ENCODE data around the gene PRDM16. TPM values are rescaled to one million over a fixed set of nuclear protein-coding genes. Genes with fewer than 3 reads are reported as not detected.

The PRDM16 gene
- polyA plus RNA-seq, 6 donors from 2014 or later: not detected

DNA sequence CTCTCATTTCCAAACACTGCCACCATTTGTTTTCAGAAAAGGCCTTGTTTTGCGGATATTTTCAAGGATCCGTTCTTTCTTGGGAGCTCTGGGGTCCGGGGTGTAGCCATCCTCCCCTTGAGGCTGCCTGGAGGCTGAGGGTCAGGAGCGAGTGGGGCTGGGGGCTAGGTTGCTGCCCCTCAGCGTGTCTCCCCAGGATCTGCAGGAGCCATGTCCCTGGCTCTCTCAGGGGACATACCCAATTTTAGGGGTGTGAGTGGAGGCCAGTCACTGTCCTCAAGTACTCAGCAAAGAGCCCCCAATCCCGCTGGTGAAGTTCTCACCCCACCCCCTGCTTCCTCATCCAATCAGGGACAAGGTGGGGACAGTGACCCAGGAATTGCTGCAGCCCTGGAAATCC is 15.0 kb upstream of the PRDM16 start:
- DNase-seq (no peak), ATAC-seq (ENCODE audit: low read depth in 2 of 2) (no peak)
- peaks cover 26 to 57% (median 50%) of the 10 kb centered on the region in 3 donors for H3K27me3 Mint-ChIP-seq
- no peak overlapping the region for H3K4me3 Mint-ChIP-seq
- H3K27ac Mint-ChIP-seq: no peak overlapping the region
- peaks cover 0 to 5% (median 0%) of the 10 kb centered on the region in 3 donors for H3K4me1 Mint-ChIP-seq
- H3K36me3 Mint-ChIP-seq: peaks cover 5 to 10% of the 10 kb centered on the region in 2 donors
- peaks cover 0 to 12% (median 2%) of the 10 kb centered on the region in 7 donors for H3K9me3 Mint-ChIP-seq

DNA sequence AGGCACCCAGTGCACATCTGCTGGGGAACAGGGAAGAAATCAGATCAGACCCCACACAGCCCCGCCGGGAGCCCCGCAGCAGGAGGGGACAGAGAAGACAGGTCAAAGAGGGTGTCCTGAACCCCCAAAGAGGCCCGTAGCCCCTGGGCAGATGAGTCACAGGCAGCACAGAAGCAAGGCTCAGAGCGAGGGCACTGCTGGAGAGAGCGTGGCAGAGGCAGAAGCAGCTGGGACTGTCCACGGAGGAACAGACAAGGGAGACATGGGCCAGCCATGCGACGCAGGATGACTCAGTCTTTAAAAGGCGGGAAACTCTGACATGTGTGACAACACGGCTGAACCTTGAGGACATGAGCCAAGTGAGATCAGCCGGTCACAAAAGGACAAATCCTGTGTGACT is 14.5 kb upstream of the PRDM16 start:
- no peak for DNase-seq
- H3K4me3 Mint-ChIP-seq: no peak overlapping the region
- H3K27ac Mint-ChIP-seq: peak overlapping the region in 1 of 6 donors; percentile 84
- H3K9me3 Mint-ChIP-seq: peaks cover 0 to 12% (median 3%) of the 10 kb centered on the region in 7 donors
- peaks cover 0 to 5% (median 0%) of the 10 kb centered on the region in 3 donors for H3K4me1 Mint-ChIP-seq
- H3K36me3 Mint-ChIP-seq: peaks cover 5 to 10% of the 10 kb centered on the region in 2 donors
- ATAC-seq (ENCODE audit: low read depth in 2 of 2): no peak
- peaks cover 28 to 60% (median 50%) of the 10 kb centered on the region in 3 donors for H3K27me3 Mint-ChIP-seq

DNA sequence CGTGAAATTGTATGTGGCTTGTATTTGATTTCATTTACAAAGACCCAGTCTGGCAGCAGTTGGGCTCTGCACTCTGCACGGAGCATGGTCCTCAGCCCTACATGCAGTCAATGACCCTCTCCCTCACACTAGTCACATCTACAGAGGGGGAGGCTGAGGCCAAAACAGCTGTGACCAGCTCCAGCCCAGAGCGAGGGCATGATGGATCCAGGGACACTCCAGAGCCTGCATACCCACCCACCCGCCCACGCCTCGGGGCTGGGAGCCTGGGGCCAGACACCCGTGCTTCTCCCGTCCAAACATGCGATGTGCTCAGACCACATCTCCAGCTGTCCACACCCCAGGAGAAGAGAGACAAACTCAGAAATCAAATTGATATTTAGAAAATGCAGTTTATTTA is 14.0 kb upstream of the PRDM16 start:
- H3K9me3 Mint-ChIP-seq: peaks cover 0 to 12% (median 3%) of the 10 kb centered on the region in 7 donors
- H3K36me3 Mint-ChIP-seq: peaks cover 5 to 10% of the 10 kb centered on the region in 2 donors
- no peak overlapping the region for H3K4me3 Mint-ChIP-seq
- ATAC-seq (ENCODE audit: low read depth in 2 of 2): no peak
- peaks cover 32 to 58% (median 46%) of the 10 kb centered on the region in 3 donors for H3K27me3 Mint-ChIP-seq
- peaks cover 0 to 5% (median 0%) of the 10 kb centered on the region in 3 donors for H3K4me1 Mint-ChIP-seq
- no peak for DNase-seq
- no peak overlapping the region for H3K27ac Mint-ChIP-seq

DNA sequence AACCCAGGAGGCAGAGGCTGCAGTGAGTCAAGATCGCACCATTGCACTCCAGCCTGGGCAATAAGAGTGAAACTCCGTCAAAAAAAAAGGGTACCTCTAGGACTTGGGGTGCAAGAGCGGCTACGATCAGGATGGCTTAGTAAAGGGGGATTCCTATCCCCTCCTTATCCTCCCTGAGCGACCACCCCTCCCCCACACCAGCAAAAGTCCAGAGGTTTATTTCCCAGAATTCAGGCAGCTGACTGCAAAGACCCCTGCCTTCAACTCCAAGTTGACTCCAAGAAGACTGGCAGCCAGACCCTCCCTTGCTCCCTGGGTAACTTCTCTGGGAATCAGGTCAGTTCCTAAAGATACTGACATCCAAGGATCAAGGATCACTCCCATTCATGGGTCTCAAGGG is 12.4 kb upstream of the PRDM16 start:
- Mint-ChIP-seq H3K27me3 (peaks cover 32 to 42% (median 38%) of the 10 kb centered on the region in 3 donors), H3K27ac (no peak overlapping the region), H3K9me3 (peaks cover 0 to 12% (median 3%) of the 10 kb centered on the region in 7 donors), H3K4me1 (peaks cover 0 to 5% (median 0%) of the 10 kb centered on the region in 3 donors), H3K4me3 (no peak overlapping the region), H3K36me3 (peaks cover 5 to 8% of the 10 kb centered on the region in 2 donors)
- DNase-seq (no peak), ATAC-seq (ENCODE audit: low read depth in 2 of 2) (no peak)

DNA sequence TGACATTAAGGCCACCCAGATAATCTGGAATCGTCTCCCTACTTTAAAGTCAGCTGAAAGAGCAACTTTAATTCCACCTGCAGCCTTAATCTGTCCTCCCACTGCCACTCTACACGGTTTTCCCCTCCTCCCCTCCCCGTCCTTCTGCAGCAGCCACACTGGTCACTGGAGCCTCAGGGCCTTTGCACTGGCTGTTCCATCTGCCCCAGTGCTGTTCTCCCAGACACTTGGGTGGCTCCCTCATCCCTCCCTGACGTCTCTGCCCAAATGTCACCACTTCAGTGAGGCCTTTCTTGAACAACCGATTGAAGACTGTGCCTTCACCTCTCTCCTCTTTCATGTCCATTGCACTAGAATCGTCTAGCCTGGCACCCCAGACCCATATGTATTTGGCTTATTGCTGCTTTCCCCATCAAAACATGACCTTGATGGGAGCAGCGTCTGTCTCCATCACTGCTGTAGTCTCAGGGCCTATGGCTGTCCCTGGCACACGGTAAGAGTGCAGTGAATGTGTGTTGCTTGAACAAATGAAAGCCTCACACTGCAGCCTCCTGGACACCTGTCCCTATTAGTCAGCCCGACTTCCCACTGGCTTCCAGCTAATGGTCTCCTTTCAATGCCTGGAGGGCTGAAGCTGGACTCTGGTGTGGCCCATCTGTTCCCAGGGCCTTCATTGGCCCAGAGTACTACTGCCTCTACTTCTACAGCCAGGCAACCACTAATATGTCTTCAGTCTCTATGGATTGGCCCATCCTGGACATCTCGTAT is 10.6 kb upstream of the PRDM16 start:
- ATAC-seq (ENCODE audit: low read depth in 2 of 2): no peak

DNA sequence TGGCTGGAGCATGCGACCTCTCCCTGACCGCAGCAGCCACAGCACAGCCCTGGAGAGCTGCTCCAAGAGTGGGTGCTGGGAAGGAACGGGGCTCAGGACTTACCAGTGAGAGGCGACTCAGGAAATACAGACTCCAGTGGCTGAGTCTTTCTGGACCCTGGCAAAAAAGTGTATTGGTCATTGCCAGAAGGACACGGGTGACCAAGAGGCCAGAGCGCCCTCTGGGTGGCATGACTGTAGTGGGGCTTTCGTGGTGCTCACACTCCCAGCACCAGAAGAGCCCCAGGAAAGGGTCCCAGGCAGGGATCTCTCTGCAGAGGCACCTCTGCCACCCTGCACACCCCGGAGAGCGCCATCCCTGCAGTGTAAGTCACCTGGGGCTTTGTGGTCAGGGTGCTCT is 8.9 kb upstream of the PRDM16 start:
- no peak overlapping the region for H3K27ac Mint-ChIP-seq
- H3K4me3 Mint-ChIP-seq: no peak overlapping the region
- peaks cover 21 to 29% (median 22%) of the 10 kb centered on the region in 3 donors for H3K27me3 Mint-ChIP-seq
- no peaks in the 10 kb centered on the region for H3K36me3 Mint-ChIP-seq
- DNase-seq (no peak), ATAC-seq (ENCODE audit: low read depth in 2 of 2) (no peak)
- H3K4me1 Mint-ChIP-seq: no peaks in the 10 kb centered on the region
- peaks cover 0 to 5% (median 0%) of the 10 kb centered on the region in 7 donors for H3K9me3 Mint-ChIP-seq

More for the DNA sequence above, 10.6 kb upstream of the PRDM16 start:
- no peaks in the 10 kb centered on the region for H3K4me1 Mint-ChIP-seq
- no peak for DNase-seq
- H3K27ac Mint-ChIP-seq: peak overlapping the region in 1 of 6 donors; percentile 16
- H3K4me3 Mint-ChIP-seq: no peak overlapping the region
- H3K9me3 Mint-ChIP-seq: peaks cover 0 to 5% (median 0%) of the 10 kb centered on the region in 7 donors
- peaks cover 20 to 28% (median 27%) of the 10 kb centered on the region in 3 donors for H3K27me3 Mint-ChIP-seq
- no peaks in the 10 kb centered on the region for H3K36me3 Mint-ChIP-seq

DNA sequence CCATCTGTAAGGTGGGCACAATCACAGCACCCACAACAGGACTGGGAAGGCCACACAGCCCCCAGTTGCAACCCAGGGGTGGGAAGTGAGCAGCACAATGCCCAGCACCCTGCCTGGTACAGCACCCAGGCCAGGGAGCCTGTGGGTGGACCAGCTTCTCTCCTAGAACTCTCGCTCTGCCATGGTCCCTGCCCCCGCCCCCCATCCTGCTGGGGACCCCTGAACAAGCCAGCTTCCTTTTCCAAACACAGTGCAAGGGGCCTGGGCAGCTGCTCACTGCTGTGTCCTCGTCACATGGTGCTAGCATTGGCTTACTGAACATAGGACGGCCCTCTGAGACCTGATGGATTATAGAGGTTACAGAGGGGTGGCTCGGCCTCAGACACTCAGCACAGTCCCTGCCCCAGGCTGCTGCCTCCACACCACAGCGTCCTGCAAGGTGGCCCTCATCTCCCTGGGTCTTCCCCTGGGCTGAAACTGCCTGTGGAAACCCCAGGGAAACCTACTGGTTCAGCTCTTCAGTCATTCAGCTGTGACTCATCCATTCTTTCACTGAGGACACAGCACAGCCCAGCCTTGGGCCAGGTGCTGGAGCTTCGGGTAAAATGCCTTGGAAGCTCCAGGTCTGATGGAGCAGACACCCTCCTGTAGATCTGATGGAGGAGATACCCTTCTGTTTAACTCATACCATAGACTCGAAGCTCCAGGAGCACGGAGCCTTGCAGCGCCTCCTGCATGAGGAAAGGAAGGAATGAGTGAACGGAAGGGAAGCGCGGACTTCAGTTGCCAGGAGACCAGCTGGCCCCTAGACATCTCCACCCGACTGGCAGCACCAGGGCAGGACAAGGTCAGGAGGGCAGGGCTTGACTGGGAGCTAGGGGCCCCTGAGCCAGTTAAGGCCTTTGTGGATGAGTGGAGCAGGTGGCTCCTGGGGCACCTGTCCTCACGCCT is 8.1 kb upstream of the PRDM16 start:
- no peak overlapping the region for H3K27ac Mint-ChIP-seq
- no peaks in the 10 kb centered on the region for H3K4me1 Mint-ChIP-seq
- peaks cover 27 to 30% (median 28%) of the 10 kb centered on the region in 3 donors for H3K27me3 Mint-ChIP-seq
- no peak for DNase-seq
- H3K9me3 Mint-ChIP-seq: peaks cover 0 to 5% (median 0%) of the 10 kb centered on the region in 7 donors
- ATAC-seq (ENCODE audit: low read depth in 2 of 2): no peak
- no peak overlapping the region for H3K4me3 Mint-ChIP-seq
- no peaks in the 10 kb centered on the region for H3K36me3 Mint-ChIP-seq

DNA sequence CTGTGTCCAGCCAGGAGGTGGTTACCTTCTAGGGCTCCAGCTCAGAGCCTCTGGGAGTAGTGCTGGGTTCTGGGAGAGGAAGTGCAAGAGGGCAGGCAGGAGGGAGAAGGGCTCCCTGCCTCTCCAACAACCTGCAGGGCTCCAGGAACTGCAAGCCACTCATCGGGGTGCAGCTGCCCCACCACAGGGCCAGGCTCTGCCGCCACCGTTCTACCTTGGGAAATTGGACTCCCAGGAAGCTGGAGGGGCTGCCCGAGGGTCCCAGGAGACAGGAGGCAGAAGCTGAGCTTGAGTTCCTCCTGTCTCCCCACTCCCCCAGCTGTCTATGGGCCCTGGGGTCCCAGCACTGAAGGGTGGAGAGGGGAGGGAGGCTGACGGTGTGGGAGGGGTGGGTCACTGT is 7.4 kb upstream of the PRDM16 start:
- no peaks in the 10 kb centered on the region for H3K36me3 Mint-ChIP-seq
- peaks cover 25 to 35% (median 32%) of the 10 kb centered on the region in 3 donors for H3K27me3 Mint-ChIP-seq
- H3K9me3 Mint-ChIP-seq: peaks cover 0 to 5% (median 0%) of the 10 kb centered on the region in 7 donors
- H3K4me3 Mint-ChIP-seq: no peak overlapping the region
- no peak overlapping the region for H3K27ac Mint-ChIP-seq
- DNase-seq (no peak), ATAC-seq (ENCODE audit: low read depth in 2 of 2) (no peak)
- no peaks in the 10 kb centered on the region for H3K4me1 Mint-ChIP-seq

DNA sequence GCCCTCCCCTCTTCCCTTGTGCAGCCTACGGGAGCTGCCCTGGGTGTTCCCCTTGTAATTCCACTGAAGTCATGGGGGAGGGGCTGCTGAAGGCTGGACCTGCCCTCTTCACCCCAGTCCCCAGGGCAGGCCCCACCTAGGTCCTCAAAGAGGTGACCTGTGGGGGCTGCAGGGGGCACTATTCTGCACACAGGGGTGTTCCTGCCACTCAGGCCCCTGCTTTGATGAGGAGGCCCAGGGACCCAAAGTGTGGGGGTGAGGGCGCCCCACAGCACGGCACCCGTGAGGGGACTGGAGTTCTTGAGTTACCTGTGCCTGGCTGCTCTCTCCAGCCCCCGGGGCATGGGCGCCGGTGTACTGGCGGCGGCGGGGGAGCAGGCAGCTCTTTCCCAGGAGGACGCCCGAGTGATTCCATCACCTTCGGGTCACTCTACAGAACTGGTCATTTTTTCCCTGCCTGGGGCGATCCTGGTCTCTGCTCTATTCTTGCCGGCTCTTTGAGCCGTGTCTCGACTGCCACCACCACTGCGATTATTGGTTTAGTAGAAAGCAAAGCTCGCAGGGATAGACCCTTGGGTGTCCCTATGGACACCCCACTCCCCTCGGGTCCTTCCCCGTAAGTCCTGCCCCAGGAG is 6.9 kb upstream of the PRDM16 start:
- peaks cover 21 to 35% (median 32%) of the 10 kb centered on the region in 3 donors for H3K27me3 Mint-ChIP-seq
- H3K9me3 Mint-ChIP-seq: peaks cover 0 to 5% (median 0%) of the 10 kb centered on the region in 7 donors
- H3K36me3 Mint-ChIP-seq: no peaks in the 10 kb centered on the region
- no peak overlapping the region for H3K4me3 Mint-ChIP-seq
- DNase-seq (no peak), ATAC-seq (ENCODE audit: low read depth in 2 of 2) (no peak)
- H3K27ac Mint-ChIP-seq: no peak overlapping the region
- H3K4me1 Mint-ChIP-seq: no peaks in the 10 kb centered on the region

DNA sequence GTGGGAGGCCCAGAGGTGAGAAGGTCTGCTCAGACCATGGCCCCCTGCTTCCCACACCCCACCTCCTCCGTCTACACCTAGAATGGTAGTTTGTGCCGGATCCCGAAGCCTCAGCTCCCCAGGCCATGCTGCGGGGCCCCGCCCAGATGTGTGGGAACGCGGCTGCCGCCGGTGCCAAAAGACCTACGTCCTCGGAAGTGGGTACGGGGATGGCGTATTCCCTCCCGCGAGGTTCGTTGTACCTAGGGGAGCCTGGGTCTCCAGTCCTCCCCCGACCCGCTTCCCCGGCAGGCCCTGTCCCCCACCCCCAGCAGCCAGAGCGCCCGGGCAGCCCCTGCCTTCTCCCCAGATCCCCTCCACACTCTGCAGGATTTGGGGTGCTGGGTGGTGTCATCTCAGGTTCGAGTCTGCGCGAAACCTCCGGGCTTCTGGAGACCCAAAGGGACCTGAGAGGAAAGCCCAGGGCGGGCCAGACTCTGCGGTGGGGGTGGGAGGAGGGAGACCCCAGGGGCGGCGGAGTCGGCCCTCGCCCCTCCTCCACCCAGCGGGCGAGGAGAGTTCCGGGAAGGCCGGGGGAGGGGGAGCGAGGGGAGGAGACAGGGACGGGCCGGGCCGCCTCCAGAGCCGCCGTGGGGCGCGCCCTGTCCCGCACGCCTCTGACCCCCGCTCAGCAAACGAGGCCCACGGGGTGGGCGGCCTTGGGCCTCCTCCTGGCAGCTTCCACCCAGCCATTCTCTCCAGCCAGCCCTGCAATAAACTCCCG is 6.2 kb upstream of the PRDM16 start:
- H3K4me3 Mint-ChIP-seq: no peak overlapping the region
- no peak overlapping the region for H3K27ac Mint-ChIP-seq
- no peaks in the 10 kb centered on the region for H3K36me3 Mint-ChIP-seq
- peaks cover 15 to 36% (median 31%) of the 10 kb centered on the region in 3 donors for H3K27me3 Mint-ChIP-seq
- no peaks in the 10 kb centered on the region for H3K4me1 Mint-ChIP-seq
- peaks cover 0 to 5% (median 0%) of the 10 kb centered on the region in 7 donors for H3K9me3 Mint-ChIP-seq
- ATAC-seq (ENCODE audit: low read depth in 2 of 2): no peak
- no peak for DNase-seq

DNA sequence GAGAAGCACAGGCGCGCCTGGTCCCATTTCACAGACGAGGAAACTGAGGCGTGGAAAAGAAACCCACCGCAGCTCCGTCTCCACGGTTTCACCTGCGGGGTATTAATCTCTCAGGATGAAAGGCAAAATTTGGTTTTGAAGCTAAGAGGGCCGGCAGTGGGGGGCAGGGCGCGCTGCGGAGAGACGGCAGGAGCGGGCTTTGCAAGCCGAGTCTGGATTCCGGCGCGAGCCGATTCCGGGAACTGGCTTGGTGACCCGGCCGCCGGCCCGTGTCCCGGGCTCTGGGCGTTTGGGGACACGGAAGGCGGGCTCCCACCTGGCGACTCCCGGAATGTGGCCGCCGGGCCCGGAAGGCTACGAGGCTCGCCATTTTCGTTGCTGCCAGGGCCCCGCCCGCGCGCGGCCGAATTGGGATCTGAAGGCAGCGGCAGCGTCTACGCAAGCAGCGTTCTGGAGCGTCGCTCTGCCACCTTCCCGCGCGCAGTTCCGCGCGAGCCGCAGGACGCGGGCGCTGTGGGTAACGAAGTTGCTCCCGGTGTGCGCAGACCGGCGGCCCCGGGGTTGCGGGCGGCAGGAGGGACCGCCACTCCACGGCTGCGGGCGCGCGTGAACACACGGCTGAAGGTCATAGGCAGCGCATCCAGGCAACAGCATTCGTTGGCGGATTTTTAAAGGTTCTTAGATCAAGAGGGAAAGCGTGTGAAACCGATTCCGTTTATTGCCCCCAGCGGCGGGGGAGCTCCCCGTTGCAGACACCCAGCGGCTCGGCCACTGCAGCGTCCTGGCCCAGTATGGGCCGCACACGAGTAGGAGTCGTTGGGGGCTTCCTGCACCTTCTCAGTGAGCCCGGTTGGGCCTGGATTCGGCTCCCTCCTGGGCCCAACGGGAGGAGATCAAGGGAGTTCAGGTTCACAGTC is 5.4 kb upstream of the PRDM16 start:
- Mint-ChIP-seq H3K4me3 (no peak overlapping the region), H3K27me3 (peaks cover 14 to 29% (median 22%) of the 10 kb centered on the region in 3 donors), H3K27ac (no peak overlapping the region), H3K36me3 (no peaks in the 10 kb centered on the region), H3K4me1 (no peaks in the 10 kb centered on the region), H3K9me3 (peaks cover 0 to 5% (median 0%) of the 10 kb centered on the region in 7 donors)
- DNase-seq (no peak), ATAC-seq (ENCODE audit: low read depth in 2 of 2) (no peak)

All from naive B cell (primary cell).